ENCODE measurements around the gene EHMT1. TPM values are rescaled to one million over a fixed set of nuclear protein-coding genes. Genes with fewer than 3 reads are reported as not detected.

The EHMT1 gene
- polyA plus RNA-seq, 1 of the 3 experiments (the other 2 are of a cell fraction): 39.5 TPM

GRCh38 chr9:137793196-137793841 lies 174.5 kb downstream of the EHMT1 start:
- Histone ChIP-seq H3K4me2 (no peak overlapping the region), H3K27me3 (ENCODE audit: insufficient read depth) (no peaks in the 10 kb centered on the region), H3K9ac (no peak overlapping the region), H3K4me3 (ENCODE audit: low read depth in 2 of 2, low read length in 1 of 2) (no peak overlapping the region), H3K4me1 (ENCODE audit: control insufficient read depth in 1 of 2, insufficient read depth in 2 of 2, low read depth in 1 of 2, low read length in 1 of 2) (no peaks in the 10 kb centered on the region), H3K9me2 (no peaks in the 10 kb centered on the region), H3K36me3 (replicated peaks in 1 of 2; ENCODE audit: control insufficient read depth in 1 of 2, insufficient read depth in 2 of 2, low read length in 1 of 2) (peaks cover 46 to 49% of the 10 kb centered on the region in 2 experiments), H3K9me3 (no peaks in the 10 kb centered on the region), H3F3A (replicated peaks; ENCODE audit: insufficient read depth) (peaks cover 3% of the 10 kb centered on the region), H2AFZ (ENCODE audit: low read depth) (no peak overlapping the region), H3K79me2 (ENCODE audit: insufficient read depth) (no peaks in the 10 kb centered on the region), H3K27ac (ENCODE audit: low read depth in 2 of 2, low read length in 1 of 2) (no peak overlapping the region), H4K20me1 (ENCODE audit: insufficient read depth) (no peaks in the 10 kb centered on the region)
- TF ChIP-seq CHD2 (IDR thresholded peaks at IDR 0.05; ENCODE audit: low read length, partially characterized antibody): no peak
- DNase-seq: no peak
- ChIA-PET CTCF (no interaction called here), POLR2A (no interaction called here)
- WGBS (ENCODE audit: low lambda C conversion rate): 96% methylated on average over 13 of the region's 13 CpGs

- ChIA-PET POLR2A (no interaction called here), CTCF (interaction anchor here (0.9 kb wide), 1 partner anchor 12 kb away, joined by 3 read pairs; no protein-coding TSS in a partner anchor)
- Histone ChIP-seq H3F3A (replicated peaks; ENCODE audit: insufficient read depth) (peaks cover 3% of the 10 kb centered on the region), H3K9me2 (no peaks in the 10 kb centered on the region), H3K36me3 (replicated peaks in 1 of 2; ENCODE audit: control insufficient read depth in 1 of 2, insufficient read depth in 2 of 2, low read length in 1 of 2) (peaks cover 43 to 62% of the 10 kb centered on the region in 2 experiments), H3K27ac (ENCODE audit: low read depth in 2 of 2, low read length in 1 of 2) (no peak overlapping the region), H2AFZ (ENCODE audit: low read depth) (no peak overlapping the region), H3K4me1 (ENCODE audit: control insufficient read depth in 1 of 2, insufficient read depth in 2 of 2, low read depth in 1 of 2, low read length in 1 of 2) (no peaks in the 10 kb centered on the region), H3K79me2 (ENCODE audit: insufficient read depth) (no peaks in the 10 kb centered on the region), H3K9ac (no peak overlapping the region), H3K4me2 (no peak overlapping the region), H3K9me3 (no peaks in the 10 kb centered on the region), H4K20me1 (ENCODE audit: insufficient read depth) (no peaks in the 10 kb centered on the region), H3K27me3 (ENCODE audit: insufficient read depth) (no peaks in the 10 kb centered on the region), H3K4me3 (ENCODE audit: low read depth in 2 of 2, low read length in 1 of 2) (no peak overlapping the region)
- DNase-seq: no peak
- TF ChIP-seq MXI1 (IDR thresholded peaks at IDR 0.05; ENCODE audit: low read depth, low read length) (no peak), ZBTB33 (IDR thresholded peaks at IDR 0.05; ENCODE audit: borderline replicate concordance, low read depth) (no peak), FOXJ3 (CRISPR knock-in tag; IDR thresholded peaks at IDR 0.05) (no peak), REST (IDR thresholded peaks at IDR 0.05; ENCODE audit: low read depth, low read length) (no peak), FOXM1 (IDR thresholded peaks at IDR 0.05; ENCODE audit: low read depth) (no peak), ELF1 (IDR thresholded peaks at IDR 0.05) (no peak), EZH2phosphoT487 (IDR thresholded peaks at IDR 0.05; ENCODE audit: borderline replicate concordance, low read depth) (no peak), CTCF (IDR thresholded peaks at IDR 0.05) (no peak), YY1 (IDR thresholded peaks at IDR 0.05; ENCODE audit: low read depth) (no peak), RFX5 (IDR thresholded peaks at IDR 0.05; ENCODE audit: low read length) (no peak), SMC3 (IDR thresholded peaks at IDR 0.05; ENCODE audit: low read depth, low read length) (no peak), TCF12 (IDR thresholded peaks at IDR 0.05) (no peak), TEAD4 (IDR thresholded peaks at IDR 0.05; ENCODE audit: borderline replicate concordance, insufficient read depth) (no peak), NFIC (IDR thresholded peaks at IDR 0.05; ENCODE audit: borderline replicate concordance) (no peak)
- 78% methylated on average over 9 of the region's 9 CpGs for WGBS (ENCODE audit: low lambda C conversion rate)
Observed at GRCh38 chr9:137795156-137795666, 176.4 kb downstream of the EHMT1 start.
